ENCODE measurements around the gene CHCHD4.

GRCh38 chr3:14082108-14082657 is 42.5 kb downstream of the CHCHD4 start:
- TF ChIP-seq, protein P1, sequence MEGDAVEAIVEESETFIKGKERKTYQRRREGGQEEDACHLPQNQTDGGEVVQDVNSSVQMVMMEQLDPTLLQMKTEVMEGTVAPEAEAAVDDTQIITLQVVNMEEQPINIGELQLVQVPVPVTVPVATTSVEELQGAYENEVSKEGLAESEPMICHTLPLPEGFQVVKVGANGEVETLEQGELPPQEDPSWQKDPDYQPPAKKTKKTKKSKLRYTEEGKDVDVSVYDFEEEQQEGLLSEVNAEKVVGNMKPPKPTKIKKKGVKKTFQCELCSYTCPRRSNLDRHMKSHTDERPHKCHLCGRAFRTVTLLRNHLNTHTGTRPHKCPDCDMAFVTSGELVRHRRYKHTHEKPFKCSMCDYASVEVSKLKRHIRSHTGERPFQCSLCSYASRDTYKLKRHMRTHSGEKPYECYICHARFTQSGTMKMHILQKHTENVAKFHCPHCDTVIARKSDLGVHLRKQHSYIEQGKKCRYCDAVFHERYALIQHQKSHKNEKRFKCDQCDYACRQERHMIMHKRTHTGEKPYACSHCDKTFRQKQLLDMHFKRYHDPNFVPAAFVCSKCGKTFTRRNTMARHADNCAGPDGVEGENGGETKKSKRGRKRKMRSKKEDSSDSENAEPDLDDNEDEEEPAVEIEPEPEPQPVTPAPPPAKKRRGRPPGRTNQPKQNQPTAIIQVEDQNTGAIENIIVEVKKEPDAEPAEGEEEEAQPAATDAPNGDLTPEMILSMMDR (conservative IDR thresholded peaks at IDR 0.05 in 1 of 2, IDR thresholded peaks at IDR 0.05 in 1 of 2; ENCODE audit: extremely low read depth in 1 of 2, insufficient read depth in 1 of 2, low read depth in 1 of 2, low read length in 2 of 2) = no peak
- TF ChIP-seq EZH2 (IDR thresholded peaks at IDR 0.05; ENCODE audit: borderline replicate concordance, low read length) = no peak

All from mammary epithelial cell (primary cell).